ENCODE measurements around the gene NREP.
"Not testable (repeated sequence)": the region's sequence is repeated elsewhere in the genome, so short reads cannot be mapped to it uniquely, and the experiment has no call there.

Gene NREP

GRCh38 chr5:111719773-111720172, 37.2 kb downstream of the NREP start:
- DNase-seq (ENCODE audit: low read depth, low spot score), result no peak
- no peak overlapping the region for H3K4me3 ChIP-seq (ENCODE audit: low read depth, low read length)
- ChIA-PET CTCF (interaction anchor here (0.8 to 1.0 kb wide), 3 partner anchors 29 to 188 kb away, joined by 3 read pairs; no protein-coding TSS in a partner anchor), POLR2A (no interaction called here)
- no peak for TF ChIP-seq CTCF (IDR thresholded peaks at IDR 0.05; ENCODE audit: insufficient read depth, low read length, missing control alignments)

DNA sequence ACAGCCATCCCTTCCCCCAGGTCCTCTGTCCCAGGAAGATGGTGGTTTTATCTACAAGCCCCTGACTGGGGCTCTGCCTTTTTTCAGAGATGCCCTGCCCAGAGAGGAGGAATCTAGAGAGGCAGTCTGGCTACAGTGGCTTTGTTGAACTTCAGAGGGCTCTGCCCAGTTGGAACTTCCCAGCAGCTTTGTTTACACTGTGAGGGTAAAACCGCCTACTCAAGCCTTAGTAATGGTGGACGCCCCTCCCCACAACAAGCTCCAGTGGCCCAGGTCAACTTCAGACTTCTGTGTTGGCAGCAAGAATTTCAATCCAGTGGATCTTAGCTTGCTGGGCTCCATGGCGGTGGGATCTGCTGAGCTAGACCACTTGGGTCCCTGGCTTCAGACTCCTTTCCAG, 40.2 kb downstream of the NREP start:
- POLR2A ChIA-PET; H3K4me3 ChIP-seq (ENCODE audit: low read depth, low read length); DNase-seq (ENCODE audit: low read depth, low spot score); CTCF ChIA-PET: not testable (repeated sequence)

DNA sequence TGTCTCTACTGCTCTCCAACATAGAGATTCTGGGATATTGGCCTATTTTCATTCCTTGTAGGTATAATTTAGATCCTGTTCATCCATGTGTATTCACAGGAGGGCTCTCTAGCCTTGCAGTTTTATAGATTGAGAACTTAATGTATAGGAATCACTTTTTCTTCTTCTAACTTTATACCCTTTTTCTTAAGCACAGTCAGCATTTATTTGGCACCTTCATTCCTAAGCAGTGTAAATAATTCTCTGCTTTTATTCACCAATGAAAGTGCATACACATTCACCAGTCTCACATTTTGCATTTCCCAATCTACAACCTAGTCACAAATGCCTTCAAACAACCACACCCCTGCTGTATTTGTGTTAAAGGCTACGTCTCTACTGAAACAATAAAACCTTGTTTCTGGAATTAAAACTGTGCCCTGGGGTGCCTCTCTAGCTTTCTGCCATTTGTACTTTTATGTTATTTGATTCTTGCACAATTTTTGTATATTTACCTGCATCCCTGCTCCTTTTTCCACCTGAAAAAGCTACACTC, 49.3 kb downstream of the NREP start:
- CTCF ChIA-PET, result no interaction called here
- no peak overlapping the region for H3K4me3 ChIP-seq (ENCODE audit: low read depth, low read length)
- no peak for DNase-seq (ENCODE audit: low read depth, low spot score)
- no peak for TF ChIP-seq CTCF (IDR thresholded peaks at IDR 0.05; ENCODE audit: insufficient read depth, low read length, missing control alignments)
- POLR2A ChIA-PET, result no interaction called here

GRCh38 chr5:111706345-111706744, 50.6 kb downstream of the NREP start:
- CTCF ChIA-PET, result interaction anchor here (0.9 to 1.4 kb wide), 2 partner anchors 156 to 454 kb away, joined by 3 to 5 read pairs; no protein-coding TSS in a partner anchor
- no peak overlapping the region for H3K4me3 ChIP-seq (ENCODE audit: low read depth, low read length)
- POLR2A ChIA-PET, result no interaction called here
- DNase-seq (ENCODE audit: low read depth, low spot score), result no peak
- TF ChIP-seq CTCF (IDR thresholded peaks at IDR 0.05; ENCODE audit: insufficient read depth, low read length, missing control alignments), result no peak

DNA sequence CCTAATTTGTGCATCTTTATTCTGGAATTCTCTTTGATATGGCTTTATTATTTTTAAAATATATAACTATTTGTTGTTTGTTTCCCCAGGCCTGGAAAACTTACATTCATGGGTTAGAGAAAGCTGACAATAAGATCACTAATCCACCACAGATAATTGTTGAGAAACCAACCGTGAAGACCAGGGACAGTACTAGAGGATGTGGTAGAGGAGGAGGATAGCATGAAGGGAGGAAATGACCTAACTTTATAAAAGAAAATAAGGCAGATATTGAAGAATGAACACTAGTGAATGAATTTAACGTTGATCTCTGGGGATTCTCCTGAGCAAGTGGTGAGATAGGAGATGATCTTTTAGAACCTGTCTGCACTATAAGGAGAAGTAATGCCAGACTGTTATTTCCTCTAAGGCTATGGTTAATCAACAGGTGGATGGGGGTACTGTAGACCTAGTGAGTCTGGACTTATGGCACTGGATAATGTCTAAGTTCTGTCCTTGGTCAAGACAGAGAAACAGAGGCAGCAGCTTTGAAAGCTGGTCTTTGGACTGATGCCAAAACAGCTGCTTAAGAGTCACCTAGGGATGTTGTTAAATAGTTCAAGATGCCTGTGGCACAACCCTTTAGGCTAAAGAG, 52.4 kb downstream of the NREP start:
- no peak for TF ChIP-seq CTCF (IDR thresholded peaks at IDR 0.05; ENCODE audit: insufficient read depth, low read length, missing control alignments)
- no peak overlapping the region for H3K4me3 ChIP-seq (ENCODE audit: low read depth, low read length)
- ChIA-PET POLR2A (no interaction called here), CTCF (interaction anchor here (1.0 kb wide), 1 partner anchor 9 kb away, joined by 3 read pairs; no protein-coding TSS in a partner anchor)
- DNase-seq (ENCODE audit: low read depth, low spot score), result no peak

DNA sequence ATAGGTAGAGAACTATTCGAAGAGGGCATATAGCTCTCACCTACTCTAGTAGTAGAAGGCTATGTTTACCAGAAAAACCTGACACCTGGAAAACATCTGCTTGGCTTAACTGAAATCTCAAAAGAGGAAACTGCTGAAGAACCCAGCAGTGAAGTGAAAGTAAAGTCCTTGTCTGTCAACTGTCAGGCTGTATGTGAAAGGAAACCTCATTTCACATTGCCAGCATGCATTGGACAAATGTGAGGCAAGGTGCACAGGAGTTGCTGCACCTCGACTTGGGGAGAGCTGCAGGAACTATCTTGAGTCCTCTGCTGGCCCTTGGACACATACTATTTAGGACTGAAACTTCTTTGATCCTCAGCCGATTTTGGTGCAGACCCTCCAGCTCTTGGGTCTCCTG, 53.3 kb downstream of the NREP start:
- POLR2A ChIA-PET, result no interaction called here
- CTCF ChIA-PET, result interaction anchor here (1.0 kb wide), 1 partner anchor 10 kb away, joined by 3 read pairs; no protein-coding TSS in a partner anchor
- no peak for TF ChIP-seq CTCF (IDR thresholded peaks at IDR 0.05; ENCODE audit: insufficient read depth, low read length, missing control alignments)
- no peak overlapping the region for H3K4me3 ChIP-seq (ENCODE audit: low read depth, low read length)
- no peak for DNase-seq (ENCODE audit: low read depth, low spot score)

DNA sequence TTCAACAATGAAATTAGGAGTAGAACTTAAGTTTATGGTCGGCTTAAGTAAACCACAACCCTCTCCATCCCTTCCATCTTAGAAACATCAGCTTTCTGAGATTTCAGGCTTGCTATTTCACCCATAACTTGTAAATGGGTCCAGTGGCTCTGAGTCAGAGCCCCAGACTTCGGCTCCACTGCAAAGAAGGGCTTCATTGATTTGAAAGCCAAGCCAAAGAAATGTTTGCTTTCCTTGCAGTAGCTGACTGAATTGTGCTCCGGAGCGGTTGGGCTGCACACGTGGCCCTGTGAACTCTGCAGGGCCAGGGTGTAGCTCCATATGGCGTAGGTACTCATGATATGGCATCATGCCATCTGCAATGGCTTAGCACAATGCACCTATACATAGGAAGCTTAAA, 57.0 kb downstream of the NREP start:
- no peak for DNase-seq (ENCODE audit: low read depth, low spot score)
- ChIA-PET CTCF (no interaction called here), POLR2A (no interaction called here)
- no peak overlapping the region for H3K4me3 ChIP-seq (ENCODE audit: low read depth, low read length)
- TF ChIP-seq CTCF (IDR thresholded peaks at IDR 0.05; ENCODE audit: insufficient read depth, low read length, missing control alignments), result no peak
